Testis (tissue), 2 donors: ENCODE results near the gene CTNNA2.

ENCODE experiments used
- CTCF ChIP-seq, 3 experiments: fragments of 450-650 bp in 2 of 3; fragments of 200-600 bp in 1 of 3; sonication (generic) in 1 of 3; IDR thresholded peaks; one replicate each; pipeline ENCODE4 v1.5.1; 2016 to 2019; ENCODE audit warnings: antibody characterized with exemption in 3 of 3, mild to moderate bottlenecking in 2 of 3, moderate library complexity in 1 of 3
- POLR2A ChIP-seq: fragments of 450-650 bp; IDR thresholded peaks from one replicate; pipeline ENCODE4 v1.6.1; 2017; ENCODE audit warnings: antibody characterized with exemption, mild to moderate bottlenecking, moderate library complexity

GRCh38 chr2:80061881-80062280 lies 549.0 kb downstream of the CTNNA2 start:
- TF ChIP-seq POLR2A = no peak
- no peak for TF ChIP-seq CTCF (IDR thresholded peaks at IDR 0.05)
